Spleen (tissue), 7 donors: ENCODE data around the gene CPAMD8.

ENCODE experiments used
- CTCF ChIP-seq, 11 experiments: fragments of 200-600 bp in 7 of 11; fragments of 450-650 bp in 4 of 11; sonication (generic) in 4 of 11; IDR thresholded peaks in 8 of 11; conservative IDR thresholded peaks in 3 of 11; 1 replicate in 7 of 11; 2 replicates in 4 of 11; pipeline versions ENCODE4 v1.4.0 to v1.8.0; 2016 to 2021; ENCODE audit warnings: antibody characterized with exemption in 11 of 11, inconsistent platforms in 4 of 11, mild to moderate bottlenecking in 1 of 11
- POLR2A ChIP-seq, 3 donors: fragments of 450-650 bp; IDR thresholded peaks; one replicate each; pipeline ENCODE4 v1.5.1; 2017; ENCODE audit warnings: antibody characterized with exemption in 3 of 3, mild to moderate bottlenecking in 1 of 3
- donor health status: DM: no; HTN: no; CAD: no; lungs with moderate emphysema.
- donor health status: DM: no; HTN: no; CAD: no.
- donor health status: DM: no; HTN: no; CAD: no.

GRCh38 chr19:16951529-16951928 lies 75.1 kb downstream of the CPAMD8 start:
- TF ChIP-seq CTCF (IDR thresholded peaks at IDR 0.05 in 8 of 11, conservative IDR thresholded peaks at IDR 0.05 in 3 of 11) (no peak), POLR2A (IDR thresholded peaks at IDR 0.05) (no peak)
